ENCODE results near the gene PLCB4.
"Not testable (repeated sequence)": the region's sequence is repeated elsewhere in the genome, so short reads cannot be mapped to it uniquely, and the experiment has no call there.

PLCB4 gene

DNA sequence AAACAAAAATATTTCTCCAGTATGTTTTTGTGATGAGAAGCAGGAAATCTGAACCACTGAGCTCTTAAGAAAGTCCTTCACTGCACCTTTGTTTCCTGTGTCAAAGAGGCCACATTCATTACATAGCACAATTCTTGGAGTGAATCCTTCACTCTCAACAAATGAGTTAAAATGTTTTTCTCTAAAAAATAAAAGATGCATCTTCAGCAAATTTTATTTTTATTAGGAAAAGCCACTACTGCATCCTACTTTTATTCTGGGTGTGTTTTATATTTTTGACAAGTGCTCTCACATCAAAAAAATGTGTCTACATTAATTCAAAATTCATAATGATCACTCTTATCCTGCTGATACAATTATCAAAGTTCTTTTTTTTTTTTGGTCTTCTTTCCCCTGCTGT lies 76.3 kb downstream of the PLCB4 start:
- DNase-seq = no peak

DNA sequence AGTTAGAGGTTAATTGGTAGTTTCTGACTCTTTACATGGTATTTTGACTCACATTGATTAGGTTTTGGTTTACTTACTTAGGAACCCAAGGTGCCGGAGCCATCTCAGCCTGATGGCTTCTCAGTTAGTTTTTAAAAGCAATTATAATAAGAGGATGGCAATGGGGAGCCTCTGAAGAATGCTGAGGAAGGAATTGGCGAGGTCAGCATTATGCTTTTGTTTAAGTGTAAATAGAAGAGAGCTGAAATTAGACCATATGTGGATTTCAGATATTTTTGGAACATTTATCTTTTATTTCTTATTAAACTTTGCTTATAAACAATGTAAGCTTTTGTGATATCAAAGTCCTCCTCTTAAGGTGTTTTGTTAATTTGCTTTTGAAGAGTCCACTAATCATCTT lies 77.8 kb downstream of the PLCB4 start:
- DNase-seq = no peak

GRCh38 chr20:9147547-9148024 lies 78.7 kb downstream of the PLCB4 start:
- no peak for DNase-seq

DNA sequence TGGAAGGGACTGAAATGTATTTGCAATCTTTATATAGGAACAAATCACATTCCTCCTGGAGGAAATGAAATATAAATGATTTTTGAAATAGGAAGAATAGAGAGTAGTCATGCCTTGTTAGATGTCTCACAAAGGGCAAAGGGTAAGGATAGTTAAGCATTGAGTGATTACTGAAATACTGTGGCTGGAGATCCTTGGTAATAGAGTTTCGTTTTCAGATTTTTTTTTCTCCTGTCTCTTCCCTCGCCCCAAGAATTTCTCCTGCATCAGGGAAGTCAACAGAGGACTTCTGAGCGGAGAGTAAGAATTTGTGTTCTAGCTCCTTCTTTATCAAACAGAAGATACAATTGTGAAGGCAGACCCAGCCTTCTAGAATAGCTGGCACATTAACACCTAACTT lies 79.4 kb downstream of the PLCB4 start:
- no peak for DNase-seq

- DNase-seq = no peak
Measured at GRCh38 chr20:9149087-9149486, 80.2 kb downstream of the PLCB4 start.

GRCh38 chr20:9149796-9150195 lies 80.9 kb downstream of the PLCB4 start:
- DNase-seq = no peak

- no peak for DNase-seq
Measured at GRCh38 chr20:9150679-9151078, 81.8 kb downstream of the PLCB4 start.

DNA sequence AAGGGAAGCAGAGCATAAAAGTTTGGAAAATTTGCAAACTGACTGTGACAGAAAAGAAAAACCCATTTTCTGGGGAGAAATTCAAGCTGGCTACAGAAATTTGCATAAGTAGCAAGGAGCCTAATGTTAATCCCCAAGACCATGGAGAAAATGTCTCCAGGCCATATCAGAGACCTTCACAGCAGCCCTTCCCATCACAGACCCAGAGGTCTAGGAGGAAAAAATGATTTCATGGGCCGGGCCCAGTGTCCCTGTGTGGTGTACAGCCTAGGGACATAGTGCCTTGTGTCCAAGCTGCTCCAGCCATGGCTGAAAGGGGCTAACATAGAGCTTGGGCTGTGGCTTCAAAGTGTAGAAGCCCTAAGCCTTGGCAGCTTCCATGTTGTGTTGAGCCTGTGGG lies 83.3 kb downstream of the PLCB4 start:
- DNase-seq = not testable (repeated sequence)

DNA sequence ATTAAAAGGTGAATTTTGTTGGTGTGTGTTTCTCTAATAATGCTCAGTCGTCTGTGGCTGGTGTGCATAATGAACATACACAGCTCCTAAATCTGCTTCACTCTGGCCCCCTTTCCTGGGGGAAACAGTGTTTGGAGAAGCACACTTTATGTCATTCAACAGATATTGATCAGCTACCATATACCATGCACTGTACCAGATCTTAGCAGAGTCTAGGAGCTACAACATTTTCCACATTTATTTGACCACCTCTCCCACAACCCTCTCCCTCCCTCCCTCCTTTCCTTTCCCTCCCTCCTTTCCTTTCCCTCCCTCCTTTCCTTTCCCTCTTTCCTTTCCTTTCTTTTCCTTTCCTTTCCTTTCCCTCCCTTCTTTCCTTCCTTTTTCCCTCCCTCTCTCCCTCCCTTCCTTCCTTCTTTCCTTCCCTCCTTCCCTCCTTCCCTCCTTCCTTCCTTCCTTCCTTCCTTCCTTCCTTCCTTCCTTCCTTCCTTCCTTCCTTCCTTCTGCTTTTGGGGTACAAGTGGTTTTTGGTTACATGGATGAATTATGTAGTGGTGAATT lies 85.7 kb downstream of the PLCB4 start:
- no peak for DNase-seq

DNA sequence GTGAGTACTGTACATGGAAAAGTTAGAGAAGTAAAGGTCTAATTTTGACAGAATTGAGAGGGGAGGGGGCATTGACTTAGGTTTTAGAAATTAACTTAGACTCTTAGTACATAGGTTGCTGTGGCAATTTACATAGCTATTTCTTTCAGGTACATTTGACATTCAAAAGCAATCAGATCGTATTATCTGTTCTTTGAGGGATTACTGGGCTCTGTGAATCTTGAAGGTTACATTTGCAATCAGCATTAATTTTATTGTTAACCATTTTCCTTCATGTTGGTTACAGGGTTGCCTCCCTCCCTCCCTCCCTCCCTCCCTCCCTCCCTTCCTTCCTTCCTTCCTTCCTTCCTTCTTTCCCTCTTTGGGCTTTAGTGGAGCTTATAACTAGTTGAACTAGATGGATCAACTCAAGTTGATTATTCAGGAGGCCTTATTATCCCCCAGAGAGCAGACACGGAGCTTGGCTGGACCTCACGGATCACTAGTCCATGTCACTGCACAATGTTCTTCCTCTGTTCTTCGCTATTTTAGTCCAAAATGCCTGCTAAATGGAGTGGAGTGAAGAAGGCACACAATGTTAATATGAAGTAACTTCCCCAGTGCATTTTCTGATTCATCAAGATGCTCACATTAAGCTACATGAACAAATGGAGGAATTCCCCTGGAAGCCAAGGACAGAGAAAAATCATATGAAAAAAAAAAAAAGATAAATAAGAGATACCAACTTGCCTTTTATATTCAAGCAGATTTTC lies 87.8 kb downstream of the PLCB4 start:
- no peak for DNase-seq

DNA sequence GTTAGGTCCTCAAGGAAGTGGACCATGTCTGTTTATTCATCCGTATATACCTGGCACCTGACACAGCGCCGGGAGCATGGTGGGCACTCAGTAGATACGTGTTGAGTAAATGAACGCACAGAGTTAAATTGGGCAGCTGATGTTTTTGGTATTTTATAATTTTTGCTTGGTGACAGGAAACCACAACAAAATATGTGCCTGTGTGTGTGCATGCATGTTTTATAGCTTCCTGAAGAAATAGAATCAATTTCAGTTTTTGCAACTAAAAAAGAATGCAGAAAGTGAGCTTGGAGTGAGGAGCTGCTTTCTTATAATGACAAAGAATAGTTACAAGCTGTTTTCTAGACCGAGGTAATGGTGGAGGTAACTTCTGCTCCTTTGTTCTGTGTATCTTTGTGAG lies 91.4 kb downstream of the PLCB4 start:
- DNase-seq = no peak

- DNase-seq = no peak
Measured at GRCh38 chr20:9160757-9161156, 91.9 kb downstream of the PLCB4 start.

DNA sequence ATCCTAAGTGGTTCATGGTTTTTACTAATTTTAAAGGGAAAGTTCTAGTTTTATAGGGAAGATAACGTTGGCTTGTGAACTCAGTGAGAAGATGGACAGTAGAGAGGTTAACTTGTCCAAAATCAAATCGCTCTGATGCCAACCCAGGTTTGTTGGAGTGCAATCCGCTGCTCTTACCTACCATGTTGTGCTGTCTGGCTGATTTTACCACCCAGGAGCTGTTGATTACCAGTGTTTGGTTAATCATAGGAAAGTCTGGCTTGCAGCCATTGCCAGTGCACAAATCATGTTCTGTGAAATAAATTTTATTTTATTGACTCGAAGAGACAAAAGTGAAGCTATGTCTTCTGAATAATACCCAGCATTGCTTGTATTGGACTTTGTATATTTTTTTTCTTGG lies 92.4 kb downstream of the PLCB4 start:
- DNase-seq = no peak

GRCh38 chr20:9163251-9163650 lies 94.4 kb downstream of the PLCB4 start:
- no peak for DNase-seq

DNA sequence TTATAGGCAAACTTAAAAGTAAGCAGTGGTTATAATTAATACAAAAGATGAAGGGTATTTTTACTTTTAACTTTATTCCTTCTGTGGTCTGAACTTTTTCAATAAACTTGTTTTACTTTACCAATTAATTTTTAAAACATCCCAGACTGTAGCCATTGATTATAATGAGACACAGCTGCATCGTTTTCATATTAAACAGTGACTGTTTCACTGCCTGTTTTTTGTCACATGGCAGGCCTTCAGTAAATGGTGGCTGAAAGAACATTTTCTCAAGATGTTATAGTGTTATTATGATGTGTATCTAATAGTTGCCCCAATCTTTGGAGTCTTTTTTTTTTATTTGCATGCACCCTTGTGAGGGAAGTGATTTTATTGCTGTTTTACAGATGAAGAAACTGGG lies 95.1 kb downstream of the PLCB4 start:
- DNase-seq = no peak

DNA sequence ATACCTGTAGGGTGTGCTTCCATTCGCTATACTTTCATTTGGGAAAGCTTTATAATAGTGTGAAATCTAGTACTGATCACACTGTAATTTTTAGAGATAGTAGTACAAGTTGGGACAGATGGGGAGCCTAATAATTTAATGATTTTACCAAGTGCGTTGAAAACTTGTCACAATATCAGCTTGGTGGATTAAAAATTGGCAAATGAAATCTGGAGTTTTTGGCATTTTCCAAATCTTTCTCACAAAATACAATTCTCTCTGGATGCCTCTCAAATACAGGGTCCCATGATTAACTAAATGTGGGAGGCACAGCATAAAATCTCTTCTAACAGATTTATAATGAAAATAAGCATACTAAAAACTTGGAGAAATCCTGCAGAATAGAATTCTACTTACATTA lies 96.4 kb downstream of the PLCB4 start:
- no peak for DNase-seq

DNA sequence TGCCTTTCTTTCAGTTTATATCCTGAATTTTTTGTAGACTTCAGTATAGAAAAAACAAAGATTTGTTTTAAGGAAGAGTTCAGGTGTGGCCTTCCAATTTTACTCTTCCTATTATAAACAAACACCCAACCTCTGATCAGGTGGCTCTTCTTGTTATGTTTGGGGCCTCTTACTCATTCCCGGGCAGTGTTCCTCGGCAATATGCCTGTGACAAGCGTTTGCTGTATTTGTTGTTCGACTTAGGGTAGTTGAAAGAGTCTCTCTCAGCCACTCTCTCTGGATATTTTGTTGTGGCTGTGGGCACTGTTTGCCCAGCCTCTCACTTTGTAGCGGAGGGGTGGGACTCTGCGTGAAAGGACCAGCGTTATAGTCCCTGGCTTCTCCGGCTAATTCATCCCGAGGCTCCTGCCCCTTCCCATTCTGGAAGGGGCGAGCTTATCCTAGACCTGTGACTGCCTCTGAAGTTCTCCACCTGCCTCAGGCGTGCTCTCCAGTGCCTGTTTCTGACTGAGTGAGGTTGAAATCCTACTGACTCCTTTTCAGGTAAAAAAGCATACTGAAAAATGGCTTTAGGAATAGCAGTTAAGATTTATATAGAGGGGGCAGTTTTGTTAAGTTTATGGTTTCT lies 97.4 kb downstream of the PLCB4 start:
- no peak for DNase-seq

GRCh38 chr20:9169409-9169808 lies 100.5 kb downstream of the PLCB4 start:
- no peak for DNase-seq

- DNase-seq = no peak
Measured at GRCh38 chr20:9172851-9173250, 104.0 kb downstream of the PLCB4 start.

GRCh38 chr20:9177278-9177677 lies 108.4 kb downstream of the PLCB4 start:
- DNase-seq = no peak

DNA sequence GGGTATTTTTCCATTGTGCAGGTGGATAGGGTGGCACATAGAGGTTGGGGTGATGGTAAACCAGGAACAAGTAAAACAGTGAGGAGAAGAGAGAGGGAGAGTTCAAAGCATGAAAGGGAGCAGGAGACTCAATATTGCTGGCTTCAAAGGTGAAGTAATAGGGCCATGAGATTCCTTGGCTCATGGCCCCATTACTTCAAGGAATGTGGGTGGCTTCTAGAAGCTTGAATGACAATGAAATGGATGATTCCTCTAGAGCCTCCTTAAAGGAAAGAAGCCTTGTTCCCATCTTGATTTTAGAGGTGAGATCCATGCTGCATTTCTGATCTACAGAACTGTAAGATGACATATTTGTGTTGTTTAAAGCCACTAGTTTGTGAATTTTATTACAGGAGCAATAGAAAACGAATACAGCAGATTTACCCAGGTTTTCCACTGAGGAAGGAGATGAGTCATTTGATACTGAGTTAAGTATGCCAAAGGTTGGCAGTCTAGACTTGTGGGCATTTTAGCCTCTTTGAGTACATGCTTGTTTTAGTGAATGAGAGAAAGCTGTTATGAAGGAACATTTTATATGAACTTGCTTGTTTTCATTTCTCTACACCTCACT lies 110.4 kb downstream of the PLCB4 start:
- no peak for DNase-seq

DNA sequence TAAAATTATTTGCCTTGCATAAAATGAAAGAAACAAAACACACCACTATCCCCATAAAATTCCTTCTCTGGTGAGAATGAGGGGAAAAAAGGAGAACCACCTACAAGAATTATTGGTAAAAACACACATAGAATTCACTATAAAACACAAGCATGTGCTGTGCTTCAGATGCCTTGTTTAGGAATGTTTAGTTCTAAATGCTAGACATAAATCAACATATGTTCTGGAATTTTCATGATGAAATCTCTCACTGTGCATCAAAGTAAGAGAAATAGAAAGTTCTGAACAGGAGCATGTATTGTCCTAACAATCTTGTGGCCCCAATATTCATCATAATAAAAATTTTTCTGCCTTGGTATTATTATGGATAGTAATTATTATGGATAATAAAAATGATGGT lies 111.0 kb downstream of the PLCB4 start:
- no peak for DNase-seq

DNA sequence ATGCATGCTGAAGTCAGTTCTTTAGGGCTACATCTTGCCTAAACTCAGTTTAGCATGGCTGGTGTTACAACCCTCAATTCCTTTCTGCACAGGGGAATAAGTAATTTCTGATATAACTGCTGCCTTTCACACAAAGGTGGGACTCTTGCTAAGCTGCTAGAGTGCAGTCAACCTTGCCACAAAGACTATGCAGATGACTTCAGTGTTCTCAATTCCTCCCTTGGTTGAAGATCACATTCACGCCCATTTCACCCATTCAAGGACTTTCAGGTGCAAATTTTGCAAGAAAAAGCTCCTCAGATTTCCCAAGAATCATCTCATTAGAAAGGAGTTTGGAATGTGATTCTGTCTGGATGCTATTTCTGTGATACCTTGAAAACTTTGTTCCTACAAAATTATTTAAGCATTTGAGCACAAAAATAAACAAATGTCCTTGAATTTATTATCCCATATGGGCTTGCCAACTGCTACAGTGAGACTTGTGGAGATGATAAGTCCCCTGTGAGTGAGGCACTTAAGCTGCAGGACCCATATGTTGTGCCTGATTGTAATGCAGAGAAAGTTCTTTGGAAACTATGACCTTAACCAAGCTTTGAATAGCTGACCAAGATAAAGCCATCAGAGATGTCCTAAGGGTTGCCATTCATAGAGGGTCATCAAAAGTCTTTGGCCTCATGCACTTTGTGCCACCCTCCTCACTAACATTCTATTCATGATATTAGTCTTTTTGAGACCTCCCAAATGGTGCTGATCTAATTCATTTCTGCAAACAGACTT lies 111.8 kb downstream of the PLCB4 start:
- DNase-seq = no peak
